Measurements from ENCODE around the gene BRCC3.

DNA sequence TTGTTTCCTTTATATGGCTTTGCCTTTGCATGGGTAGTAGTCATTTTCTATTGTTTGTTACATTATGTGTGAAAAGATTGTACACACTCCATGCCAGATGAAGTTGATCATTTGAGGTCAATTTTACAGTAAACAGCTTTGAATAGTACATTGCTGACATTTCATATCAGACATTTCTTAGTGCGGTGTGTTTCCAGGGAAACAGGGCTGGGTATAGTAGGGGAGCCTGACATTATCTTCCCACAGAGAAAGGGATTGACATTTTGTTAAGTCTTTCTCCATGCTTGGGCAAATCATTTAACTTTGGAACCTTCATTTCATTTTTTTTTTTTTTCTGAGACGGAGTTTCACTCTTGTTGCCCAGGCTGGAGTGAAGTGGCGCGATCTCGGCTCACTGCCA lies 39.7 kb upstream of the BRCC3 start:
- TF ChIP-seq, protein P1, sequence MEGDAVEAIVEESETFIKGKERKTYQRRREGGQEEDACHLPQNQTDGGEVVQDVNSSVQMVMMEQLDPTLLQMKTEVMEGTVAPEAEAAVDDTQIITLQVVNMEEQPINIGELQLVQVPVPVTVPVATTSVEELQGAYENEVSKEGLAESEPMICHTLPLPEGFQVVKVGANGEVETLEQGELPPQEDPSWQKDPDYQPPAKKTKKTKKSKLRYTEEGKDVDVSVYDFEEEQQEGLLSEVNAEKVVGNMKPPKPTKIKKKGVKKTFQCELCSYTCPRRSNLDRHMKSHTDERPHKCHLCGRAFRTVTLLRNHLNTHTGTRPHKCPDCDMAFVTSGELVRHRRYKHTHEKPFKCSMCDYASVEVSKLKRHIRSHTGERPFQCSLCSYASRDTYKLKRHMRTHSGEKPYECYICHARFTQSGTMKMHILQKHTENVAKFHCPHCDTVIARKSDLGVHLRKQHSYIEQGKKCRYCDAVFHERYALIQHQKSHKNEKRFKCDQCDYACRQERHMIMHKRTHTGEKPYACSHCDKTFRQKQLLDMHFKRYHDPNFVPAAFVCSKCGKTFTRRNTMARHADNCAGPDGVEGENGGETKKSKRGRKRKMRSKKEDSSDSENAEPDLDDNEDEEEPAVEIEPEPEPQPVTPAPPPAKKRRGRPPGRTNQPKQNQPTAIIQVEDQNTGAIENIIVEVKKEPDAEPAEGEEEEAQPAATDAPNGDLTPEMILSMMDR (IDR thresholded peaks at IDR 0.05; ENCODE audit: poor library complexity) = no peak
- TF ChIP-seq EZH2 (IDR thresholded peaks at IDR 0.05; ENCODE audit: borderline replicate concordance) = no peak
